Body of pancreas (tissue), 4 donors: ENCODE data around the gene LOXL4. TPM values are rescaled to one million over a fixed set of nuclear protein-coding genes. Genes with fewer than 3 reads are reported as not detected.

ENCODE experiments used
- ATAC-seq: fragments of 150-250 bp; one replicate; pipeline ENCODE4 v1.9.1; 2016
- DNase-seq, 4 donors: peaks; one replicate each; pipeline ENCODE4 v3.0.0-alpha.2; 2019
- H3K27ac ChIP-seq, 4 donors: fragments of 200-600 bp; sonication (generic); 1 replicate in 3 of 4; 2 replicates in 1 of 4; pipeline versions ENCODE4 v1.5.1 to v1.6.1; 2016 to 2019; ENCODE audit warnings: mild to moderate bottlenecking in 1 of 4, mixed read lengths in 1 of 4, moderate library complexity in 1 of 4
- H3K27me3 ChIP-seq, 2 donors: fragments of 200-600 bp; sonication (generic); one replicate each; pipeline ENCODE4 v1.6.0; 2016; ENCODE audit warnings: mild to moderate bottlenecking in 1 of 2
- H3K36me3 ChIP-seq, 2 donors: fragments of 200-600 bp; sonication (generic); replicated peaks in 1 of 2; 2 replicates each; pipeline ENCODE4 v1.5.1; 2016; ENCODE audit warnings: low read depth in 2 of 2; ENCODE audit not compliant: insufficient read depth in 1 of 2
- H3K4me1 ChIP-seq: fragments of 200-600 bp; sonication (generic); one replicate; pipeline ENCODE4 v1.6.0; 2016
- H3K4me3 ChIP-seq, 2 donors: fragments of 200-600 bp; sonication (generic); 1 replicate in 1 of 2; 2 replicates in 1 of 2; pipeline ENCODE4 v1.5.1; 2016 to 2019
- H3K9me3 ChIP-seq, 3 donors: fragments of 200-600 bp; sonication (generic); 1 replicate in 2 of 3; 2 replicates in 1 of 3; pipeline ENCODE4 v1.5.1; 2016
- CTCF ChIP-seq, 7 experiments: fragments of 450-650 bp in 4 of 7; fragments of 200-600 bp in 3 of 7; sonication (generic) in 3 of 7; IDR thresholded peaks; one replicate each; pipeline ENCODE4 v1.5.1; 2016 to 2019; ENCODE audit warnings: antibody characterized with exemption in 7 of 7
- POLR2A ChIP-seq, 3 donors: fragments of 450-650 bp; IDR thresholded peaks; one replicate each; pipeline ENCODE4 v1.6.1; 2016; ENCODE audit warnings: antibody characterized with exemption in 3 of 3, mild to moderate bottlenecking in 2 of 3
- WGBS, 2 donors: methylation state at CpG; one replicate each; pipeline ENCODE4 v1.1.5; 2017; 5-methylcytosine and 5-hydroxymethylcytosine counted together
- intact Hi-C: fragments of 100-400 bp; cut with DNase I; formaldehyde crosslinking; loops from one replicate; pipeline ENCODE4 v1.15.1; 2023
- total RNA-seq, 2 donors: library from RNA; depleted of rRNA; stranded (reverse); fragments of >200 nt; gene quantifications; one replicate each; pipeline ENCODE4 v1.1.0, GENCODE V29; 2016

Gene LOXL4
- total RNA-seq, 2 donors from 2014 or later: 8.9 to 10.6 TPM

GRCh38 chr10:98272245-98272644 lies 4.3 kb upstream of the LOXL4 start:
- no peak overlapping the region for H3K27ac ChIP-seq
- intact Hi-C loops: no loop called here
- 48 to 62% methylated on average over 7 to 8 of the region's 8 CpGs for WGBS, 2 donors
- peaks cover 35% of the 10 kb centered on the region for H3K4me1 ChIP-seq
- H3K4me3 ChIP-seq: no peak overlapping the region
- no peak for DNase-seq
- no peaks in the 10 kb centered on the region for H3K36me3 ChIP-seq
- no peaks in the 10 kb centered on the region for H3K27me3 ChIP-seq
- no peaks in the 10 kb centered on the region for H3K9me3 ChIP-seq
- no peak for ATAC-seq
- TF ChIP-seq CTCF (IDR thresholded peaks at IDR 0.05): no peak
- TF ChIP-seq POLR2A (IDR thresholded peaks at IDR 0.05): no peak

- H3K9me3 ChIP-seq: no peaks in the 10 kb centered on the region
- intact Hi-C loops: no loop called here
- ATAC-seq (no peak), DNase-seq (no peak)
- H3K36me3 ChIP-seq: no peaks in the 10 kb centered on the region
- peaks cover 48% of the 10 kb centered on the region for H3K4me1 ChIP-seq
- TF ChIP-seq POLR2A (IDR thresholded peaks at IDR 0.05): no peak
- no peak for TF ChIP-seq CTCF (IDR thresholded peaks at IDR 0.05)
- no peak overlapping the region for H3K4me3 ChIP-seq
- WGBS, 2 donors: 18 to 58% methylated on average over 1 to 2 of the region's 2 CpGs
- H3K27ac ChIP-seq: peak overlapping the region; percentile 59 to 87 (median 83)
- H3K27me3 ChIP-seq: no peaks in the 10 kb centered on the region
Measured at GRCh38 chr10:98270786-98271185, 2.8 kb upstream of the LOXL4 start.

- Histone ChIP-seq H3K9me3 (no peaks in the 10 kb centered on the region), H3K27me3 (no peaks in the 10 kb centered on the region), H3K4me3 (no peak overlapping the region), H3K27ac (peak overlapping the region; percentile 59 to 87 (median 83)), H3K4me1 (peaks cover 49% of the 10 kb centered on the region), H3K36me3 (no peaks in the 10 kb centered on the region)
- DNase-seq (no peak), ATAC-seq (no peak)
- TF ChIP-seq POLR2A (IDR thresholded peaks at IDR 0.05) (no peak), CTCF (IDR thresholded peaks at IDR 0.05) (no peak)
- WGBS, 2 donors: 40 to 49% methylated on average over 10 of the region's 10 CpGs
- intact Hi-C loops: no loop called here
Measured at GRCh38 chr10:98270073-98270740, 2.2 kb upstream of the LOXL4 start.

- Histone ChIP-seq H3K4me1 (peaks cover 49% of the 10 kb centered on the region), H3K27me3 (no peaks in the 10 kb centered on the region), H3K27ac (peak overlapping the region; percentile 59 to 87 (median 83)), H3K36me3 (no peaks in the 10 kb centered on the region), H3K9me3 (no peaks in the 10 kb centered on the region), H3K4me3 (no peak overlapping the region)
- TF ChIP-seq CTCF (IDR thresholded peaks at IDR 0.05) (no peak), POLR2A (IDR thresholded peaks at IDR 0.05) (peak in 1 of 3 donors; percentile 33)
- WGBS, 2 donors: 36 to 45% methylated on average over 6 to 8 of the region's 8 CpGs
- peak; percentile 77 to 87 (median 84) for DNase-seq
- intact Hi-C loops: no loop called here
- ATAC-seq: peak; percentile 83
Measured at GRCh38 chr10:98269435-98269912, 1.5 kb upstream of the LOXL4 start.
